Measurements from ENCODE around the gene FIGN.

Gene FIGN

DNA sequence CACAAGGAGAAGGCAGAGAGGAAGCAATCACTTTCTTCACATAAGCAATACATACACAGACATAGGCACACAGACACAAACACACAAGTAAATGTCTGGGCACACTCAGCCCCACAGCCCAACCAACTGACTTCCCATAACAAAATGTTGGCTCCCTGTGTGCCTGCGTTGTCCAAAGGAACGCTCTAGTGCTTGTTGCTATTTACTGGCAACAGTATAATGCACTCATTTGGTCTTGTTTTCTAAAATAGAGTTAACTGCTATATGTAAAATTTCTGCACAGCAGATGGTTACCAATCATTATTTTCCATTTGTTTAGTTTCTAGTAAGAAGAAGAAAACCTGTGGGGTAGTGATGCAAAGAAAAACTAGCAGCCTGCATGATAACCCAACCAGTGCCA is 16.5 kb downstream of the FIGN start:
- H3K4me3 ChIP-seq (ENCODE audit: low read depth, low read length): no peak overlapping the region
- no peak for DNase-seq (ENCODE audit: low read depth)
- TF ChIP-seq, protein P1, sequence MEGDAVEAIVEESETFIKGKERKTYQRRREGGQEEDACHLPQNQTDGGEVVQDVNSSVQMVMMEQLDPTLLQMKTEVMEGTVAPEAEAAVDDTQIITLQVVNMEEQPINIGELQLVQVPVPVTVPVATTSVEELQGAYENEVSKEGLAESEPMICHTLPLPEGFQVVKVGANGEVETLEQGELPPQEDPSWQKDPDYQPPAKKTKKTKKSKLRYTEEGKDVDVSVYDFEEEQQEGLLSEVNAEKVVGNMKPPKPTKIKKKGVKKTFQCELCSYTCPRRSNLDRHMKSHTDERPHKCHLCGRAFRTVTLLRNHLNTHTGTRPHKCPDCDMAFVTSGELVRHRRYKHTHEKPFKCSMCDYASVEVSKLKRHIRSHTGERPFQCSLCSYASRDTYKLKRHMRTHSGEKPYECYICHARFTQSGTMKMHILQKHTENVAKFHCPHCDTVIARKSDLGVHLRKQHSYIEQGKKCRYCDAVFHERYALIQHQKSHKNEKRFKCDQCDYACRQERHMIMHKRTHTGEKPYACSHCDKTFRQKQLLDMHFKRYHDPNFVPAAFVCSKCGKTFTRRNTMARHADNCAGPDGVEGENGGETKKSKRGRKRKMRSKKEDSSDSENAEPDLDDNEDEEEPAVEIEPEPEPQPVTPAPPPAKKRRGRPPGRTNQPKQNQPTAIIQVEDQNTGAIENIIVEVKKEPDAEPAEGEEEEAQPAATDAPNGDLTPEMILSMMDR (IDR thresholded peaks at IDR 0.05; ENCODE audit: control insufficient read depth, extremely low read depth, insufficient read depth): no peak

- TF ChIP-seq, protein P1 (IDR thresholded peaks at IDR 0.05; ENCODE audit: control insufficient read depth, extremely low read depth, insufficient read depth): no peak
- no peak for DNase-seq (ENCODE audit: low read depth)
- H3K4me3 ChIP-seq (ENCODE audit: low read depth, low read length): no peak overlapping the region
Measured at GRCh38 chr2:163717993-163718680, 17.7 kb downstream of the FIGN start.

GRCh38 chr2:163717515-163717914 is 18.3 kb downstream of the FIGN start:
- TF ChIP-seq, protein P1 (IDR thresholded peaks at IDR 0.05; ENCODE audit: control insufficient read depth, extremely low read depth, insufficient read depth): no peak
- no peak for DNase-seq (ENCODE audit: low read depth)

GRCh38 chr2:163716101-163716500 is 19.7 kb downstream of the FIGN start:
- H3K4me3 ChIP-seq (ENCODE audit: low read depth, low read length): no peak overlapping the region
- TF ChIP-seq, protein P1 (IDR thresholded peaks at IDR 0.05; ENCODE audit: control insufficient read depth, extremely low read depth, insufficient read depth): no peak
- no peak for DNase-seq (ENCODE audit: low read depth)

More at GRCh38 chr2:163717515-163717914, 18.3 kb downstream of the FIGN start:
- no peak overlapping the region for H3K4me3 ChIP-seq (ENCODE audit: low read depth, low read length)

DNA sequence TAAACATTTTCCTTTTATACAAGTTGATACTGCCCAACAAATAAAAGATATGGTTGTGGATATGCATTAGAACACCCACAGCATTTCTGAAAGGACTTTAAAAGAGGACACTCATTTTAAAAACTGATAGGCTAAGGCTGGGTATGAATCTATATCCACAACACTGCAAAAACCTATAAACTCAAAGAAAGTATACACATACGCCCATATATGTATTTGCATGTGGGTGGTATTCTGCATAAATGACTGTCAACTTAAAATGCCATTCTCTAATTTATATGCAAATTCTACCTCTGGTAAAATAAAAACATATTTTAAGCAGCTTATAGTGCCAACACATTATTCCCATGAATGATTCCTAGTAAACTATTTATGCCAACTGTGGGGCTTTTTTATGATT is 20.1 kb downstream of the FIGN start:
- no peak for DNase-seq (ENCODE audit: low read depth)
- TF ChIP-seq, protein P1 (IDR thresholded peaks at IDR 0.05; ENCODE audit: control insufficient read depth, extremely low read depth, insufficient read depth): no peak
- no peak overlapping the region for H3K4me3 ChIP-seq (ENCODE audit: low read depth, low read length)

- TF ChIP-seq, protein P1 (IDR thresholded peaks at IDR 0.05; ENCODE audit: control insufficient read depth, extremely low read depth, insufficient read depth): no peak
- no peak overlapping the region for H3K4me3 ChIP-seq (ENCODE audit: low read depth, low read length)
- DNase-seq (ENCODE audit: low read depth): no peak
Measured at GRCh38 chr2:163715199-163715598, 20.6 kb downstream of the FIGN start.

Measured in LNCaP clone FGC (cell line).